ENCODE data around the gene CYB561. TPM values are rescaled to one million over a fixed set of nuclear protein-coding genes. Genes with fewer than 3 reads are reported as not detected.
"Not testable (repeated sequence)": the region's sequence is repeated elsewhere in the genome, so short reads cannot be mapped to it uniquely, and the experiment has no call there.

CYB561 gene
- total RNA-seq, 6 experiments from 2014 or later = 5.5 to 21.4 (median 15.9) TPM

DNA sequence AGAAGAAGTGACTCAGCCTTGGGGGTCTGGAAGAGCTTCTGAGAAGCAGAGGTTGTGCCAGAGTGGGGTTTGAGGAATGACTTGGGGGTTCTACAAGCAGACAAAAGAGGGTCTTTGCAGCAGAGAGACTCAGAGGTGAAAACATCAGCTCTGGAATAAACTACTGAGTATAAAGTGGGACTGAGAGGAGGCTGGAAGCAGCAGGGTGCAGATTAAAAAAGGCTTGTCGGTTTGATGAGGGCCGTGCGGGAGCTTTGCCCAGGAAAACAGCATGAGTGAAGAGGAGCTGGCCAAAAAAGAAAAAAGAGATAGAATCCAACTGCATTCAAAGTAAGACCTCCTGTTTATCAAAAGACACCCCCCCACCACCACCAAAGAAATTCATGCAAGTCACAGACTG lies 17.7 kb upstream of the CYB561 start:
- no peaks in the 10 kb centered on the region for H3K36me3 Mint-ChIP-seq (ENCODE audit: low read depth)
- peaks cover 10% of the 10 kb centered on the region for H3K27me3 Mint-ChIP-seq (ENCODE audit: insufficient read depth)
- H3K27ac Mint-ChIP-seq = no peak overlapping the region
- no peaks in the 10 kb centered on the region for H3K9me3 Mint-ChIP-seq
- DNase-seq = no peak
- H3K4me3 Mint-ChIP-seq = no peak overlapping the region
- peaks cover 25% of the 10 kb centered on the region for H3K4me1 Mint-ChIP-seq (ENCODE audit: low read depth)
- no peak for TF ChIP-seq CTCF (IDR thresholded peaks at IDR 0.05)

DNA sequence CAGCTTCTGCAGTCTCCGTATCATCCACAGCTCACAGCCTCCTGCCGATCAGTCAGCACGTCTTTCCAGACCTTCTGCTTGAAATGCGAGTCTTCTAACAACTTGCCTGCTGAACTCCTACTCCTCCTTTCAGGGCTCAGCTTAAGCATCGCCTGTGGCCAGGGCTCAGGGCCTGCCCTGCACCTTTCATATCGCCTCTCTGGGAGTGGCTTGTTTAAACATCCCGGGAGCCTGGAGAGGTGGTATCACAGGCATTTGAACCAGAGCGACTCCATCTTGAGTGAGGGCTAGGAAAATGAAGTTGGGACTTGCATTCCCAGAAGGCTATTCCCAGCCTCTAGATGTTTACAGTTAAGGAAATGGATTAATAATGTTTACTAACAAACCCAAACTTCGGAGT lies 13.9 kb upstream of the CYB561 start:
- Mint-ChIP-seq H3K27ac (peak overlapping the region; percentile 99), H3K27me3 (ENCODE audit: insufficient read depth) (peaks cover 5% of the 10 kb centered on the region; the same call in 1 of the 2 replicates), H3K4me3 (no peak overlapping the region; the same call in 1 of the 2 replicates), H3K9me3 (no peaks in the 10 kb centered on the region), H3K36me3 (ENCODE audit: low read depth) (no peaks in the 10 kb centered on the region), H3K4me1 (ENCODE audit: low read depth) (peaks cover 32% of the 10 kb centered on the region)
- DNase-seq = no peak
- no peak for TF ChIP-seq CTCF (IDR thresholded peaks at IDR 0.05)

GRCh38 chr17:63458478-63458877 lies 12.4 kb upstream of the CYB561 start:
- no peak overlapping the region for H3K4me3 Mint-ChIP-seq
- peaks cover 35% of the 10 kb centered on the region for H3K4me1 Mint-ChIP-seq (ENCODE audit: low read depth)
- no peak for TF ChIP-seq CTCF (IDR thresholded peaks at IDR 0.05)
- H3K9me3 Mint-ChIP-seq = no peaks in the 10 kb centered on the region
- no peak for DNase-seq
- no peak overlapping the region for H3K27ac Mint-ChIP-seq
- H3K27me3 Mint-ChIP-seq (ENCODE audit: insufficient read depth) = peaks cover 3% of the 10 kb centered on the region
- no peaks in the 10 kb centered on the region for H3K36me3 Mint-ChIP-seq (ENCODE audit: low read depth)

- no peak for TF ChIP-seq CTCF (IDR thresholded peaks at IDR 0.05)
- no peak overlapping the region for H3K27ac Mint-ChIP-seq
- H3K27me3 Mint-ChIP-seq (ENCODE audit: insufficient read depth) = peaks cover 4% of the 10 kb centered on the region
- H3K4me1 Mint-ChIP-seq (ENCODE audit: low read depth) = peaks cover 23% of the 10 kb centered on the region
- H3K4me3 Mint-ChIP-seq = no peak overlapping the region
- no peaks in the 10 kb centered on the region for H3K36me3 Mint-ChIP-seq (ENCODE audit: low read depth)
- DNase-seq = no peak
- no peaks in the 10 kb centered on the region for H3K9me3 Mint-ChIP-seq
Measured at GRCh38 chr17:63455417-63455816, 9.3 kb upstream of the CYB561 start.

- H3K4me3 Mint-ChIP-seq = no peak overlapping the region
- H3K36me3 Mint-ChIP-seq (ENCODE audit: low read depth) = no peaks in the 10 kb centered on the region
- H3K27ac Mint-ChIP-seq = no peak overlapping the region
- no peaks in the 10 kb centered on the region for H3K9me3 Mint-ChIP-seq
- peaks cover 5% of the 10 kb centered on the region for H3K27me3 Mint-ChIP-seq (ENCODE audit: insufficient read depth)
- DNase-seq = no peak
- peaks cover 23% of the 10 kb centered on the region for H3K4me1 Mint-ChIP-seq (ENCODE audit: low read depth)
- no peak for TF ChIP-seq CTCF (IDR thresholded peaks at IDR 0.05)
Measured at GRCh38 chr17:63454915-63455314, 8.8 kb upstream of the CYB561 start.

- H3K9me3 Mint-ChIP-seq; H3K36me3 Mint-ChIP-seq (ENCODE audit: low read depth); DNase-seq; H3K27ac Mint-ChIP-seq; H3K27me3 Mint-ChIP-seq (ENCODE audit: insufficient read depth); H3K4me3 Mint-ChIP-seq: not testable (repeated sequence)
- H3K4me1 Mint-ChIP-seq (ENCODE audit: low read depth) = peaks cover 21% of the 10 kb centered on the region
Measured at GRCh38 chr17:63454357-63454756, 8.3 kb upstream of the CYB561 start.

Data from HFFc6 (cell line).